22Rv1 (cell line): Measurements from ENCODE around the gene VPS33A.

Experiments used
- CTCF ChIP-seq: fragments of 450-650 bp; IDR thresholded peaks from 2 replicates; pipeline ENCODE4 v1.5.1; 2017; ENCODE audit warnings: mild to moderate bottlenecking
- ZFX ChIP-seq: fragments of 450-650 bp; IDR thresholded peaks from 2 replicates; pipeline ENCODE4 v1.6.1; 2017; ENCODE audit warnings: antibody characterized with exemption, borderline replicate concordance

- no peak for TF ChIP-seq CTCF
- TF ChIP-seq ZFX, result no peak
These were observed 65.6 kb downstream of the VPS33A start for GRCh38 chr12:122200541-122201175.
